Lower leg skin (tissue), 3 donors: ENCODE data around the gene PAOX.

Experiments used
- POLR2A ChIP-seq, 2 donors: fragments of 450-650 bp; IDR thresholded peaks; one replicate each; pipeline ENCODE4 v1.6.1; 2016 to 2017; ENCODE audit warnings: antibody characterized with exemption in 2 of 2, mild to moderate bottlenecking in 1 of 2, moderate library complexity in 1 of 2
- TF ChIP-seq, protein P1 (sequence below), 3 donors: fragments of 450-650 bp; IDR thresholded peaks; one replicate each; pipeline ENCODE4 v1.5.1; 2016; ENCODE audit warnings: antibody characterized with exemption in 3 of 3, mild to moderate bottlenecking in 3 of 3, moderate library complexity in 2 of 3

DNA sequence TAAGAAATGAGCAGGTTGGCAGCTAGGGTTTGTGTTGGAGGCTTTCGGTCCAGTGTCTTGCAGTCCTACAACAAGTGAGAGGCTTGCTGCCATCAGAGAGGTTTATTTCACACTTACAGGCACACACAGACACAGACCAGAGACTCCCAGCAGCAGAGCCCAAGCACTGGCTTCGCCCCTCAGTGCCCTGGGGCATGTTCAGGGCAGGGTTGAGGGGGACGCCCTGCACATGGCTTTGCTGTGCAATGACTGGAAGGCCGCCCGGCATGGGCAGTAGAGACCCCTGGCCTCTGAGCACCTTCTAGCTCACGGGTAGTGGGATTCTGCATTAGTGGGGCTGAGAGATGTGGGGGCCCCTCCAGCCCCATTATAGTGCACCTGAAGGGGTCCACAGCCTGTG, 41.5 kb downstream of the PAOX start:
- TF ChIP-seq, protein P1, sequence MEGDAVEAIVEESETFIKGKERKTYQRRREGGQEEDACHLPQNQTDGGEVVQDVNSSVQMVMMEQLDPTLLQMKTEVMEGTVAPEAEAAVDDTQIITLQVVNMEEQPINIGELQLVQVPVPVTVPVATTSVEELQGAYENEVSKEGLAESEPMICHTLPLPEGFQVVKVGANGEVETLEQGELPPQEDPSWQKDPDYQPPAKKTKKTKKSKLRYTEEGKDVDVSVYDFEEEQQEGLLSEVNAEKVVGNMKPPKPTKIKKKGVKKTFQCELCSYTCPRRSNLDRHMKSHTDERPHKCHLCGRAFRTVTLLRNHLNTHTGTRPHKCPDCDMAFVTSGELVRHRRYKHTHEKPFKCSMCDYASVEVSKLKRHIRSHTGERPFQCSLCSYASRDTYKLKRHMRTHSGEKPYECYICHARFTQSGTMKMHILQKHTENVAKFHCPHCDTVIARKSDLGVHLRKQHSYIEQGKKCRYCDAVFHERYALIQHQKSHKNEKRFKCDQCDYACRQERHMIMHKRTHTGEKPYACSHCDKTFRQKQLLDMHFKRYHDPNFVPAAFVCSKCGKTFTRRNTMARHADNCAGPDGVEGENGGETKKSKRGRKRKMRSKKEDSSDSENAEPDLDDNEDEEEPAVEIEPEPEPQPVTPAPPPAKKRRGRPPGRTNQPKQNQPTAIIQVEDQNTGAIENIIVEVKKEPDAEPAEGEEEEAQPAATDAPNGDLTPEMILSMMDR (IDR thresholded peaks at IDR 0.05), result no peak
- TF ChIP-seq POLR2A (IDR thresholded peaks at IDR 0.05), result no peak
